Measurements from ENCODE around the gene STK11IP. TPM values are rescaled to one million over a fixed set of nuclear protein-coding genes. Genes with fewer than 3 reads are reported as not detected.

STK11IP gene, protein sequence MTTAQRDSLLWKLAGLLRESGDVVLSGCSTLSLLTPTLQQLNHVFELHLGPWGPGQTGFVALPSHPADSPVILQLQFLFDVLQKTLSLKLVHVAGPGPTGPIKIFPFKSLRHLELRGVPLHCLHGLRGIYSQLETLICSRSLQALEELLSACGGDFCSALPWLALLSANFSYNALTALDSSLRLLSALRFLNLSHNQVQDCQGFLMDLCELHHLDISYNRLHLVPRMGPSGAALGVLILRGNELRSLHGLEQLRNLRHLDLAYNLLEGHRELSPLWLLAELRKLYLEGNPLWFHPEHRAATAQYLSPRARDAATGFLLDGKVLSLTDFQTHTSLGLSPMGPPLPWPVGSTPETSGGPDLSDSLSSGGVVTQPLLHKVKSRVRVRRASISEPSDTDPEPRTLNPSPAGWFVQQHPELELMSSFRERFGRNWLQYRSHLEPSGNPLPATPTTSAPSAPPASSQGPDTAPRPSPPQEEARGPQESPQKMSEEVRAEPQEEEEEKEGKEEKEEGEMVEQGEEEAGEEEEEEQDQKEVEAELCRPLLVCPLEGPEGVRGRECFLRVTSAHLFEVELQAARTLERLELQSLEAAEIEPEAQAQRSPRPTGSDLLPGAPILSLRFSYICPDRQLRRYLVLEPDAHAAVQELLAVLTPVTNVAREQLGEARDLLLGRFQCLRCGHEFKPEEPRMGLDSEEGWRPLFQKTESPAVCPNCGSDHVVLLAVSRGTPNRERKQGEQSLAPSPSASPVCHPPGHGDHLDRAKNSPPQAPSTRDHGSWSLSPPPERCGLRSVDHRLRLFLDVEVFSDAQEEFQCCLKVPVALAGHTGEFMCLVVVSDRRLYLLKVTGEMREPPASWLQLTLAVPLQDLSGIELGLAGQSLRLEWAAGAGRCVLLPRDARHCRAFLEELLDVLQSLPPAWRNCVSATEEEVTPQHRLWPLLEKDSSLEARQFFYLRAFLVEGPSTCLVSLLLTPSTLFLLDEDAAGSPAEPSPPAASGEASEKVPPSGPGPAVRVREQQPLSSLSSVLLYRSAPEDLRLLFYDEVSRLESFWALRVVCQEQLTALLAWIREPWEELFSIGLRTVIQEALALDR
- 10 to 100 TPM; 18.6 to 22.4 TPM for total RNA-seq
- long read RNA-seq, donor 1, partial matches to known transcripts, result 5 of 10 reads
- long read RNA-seq, donor 1, other reads (novel, unspliced or antisense), result 4 of 10 reads
- long read RNA-seq, donor 2, partial matches to known transcripts, result 8 of 16 reads
- long read RNA-seq, donor 2, other reads (novel, unspliced or antisense), result 6 of 16 reads

DNA sequence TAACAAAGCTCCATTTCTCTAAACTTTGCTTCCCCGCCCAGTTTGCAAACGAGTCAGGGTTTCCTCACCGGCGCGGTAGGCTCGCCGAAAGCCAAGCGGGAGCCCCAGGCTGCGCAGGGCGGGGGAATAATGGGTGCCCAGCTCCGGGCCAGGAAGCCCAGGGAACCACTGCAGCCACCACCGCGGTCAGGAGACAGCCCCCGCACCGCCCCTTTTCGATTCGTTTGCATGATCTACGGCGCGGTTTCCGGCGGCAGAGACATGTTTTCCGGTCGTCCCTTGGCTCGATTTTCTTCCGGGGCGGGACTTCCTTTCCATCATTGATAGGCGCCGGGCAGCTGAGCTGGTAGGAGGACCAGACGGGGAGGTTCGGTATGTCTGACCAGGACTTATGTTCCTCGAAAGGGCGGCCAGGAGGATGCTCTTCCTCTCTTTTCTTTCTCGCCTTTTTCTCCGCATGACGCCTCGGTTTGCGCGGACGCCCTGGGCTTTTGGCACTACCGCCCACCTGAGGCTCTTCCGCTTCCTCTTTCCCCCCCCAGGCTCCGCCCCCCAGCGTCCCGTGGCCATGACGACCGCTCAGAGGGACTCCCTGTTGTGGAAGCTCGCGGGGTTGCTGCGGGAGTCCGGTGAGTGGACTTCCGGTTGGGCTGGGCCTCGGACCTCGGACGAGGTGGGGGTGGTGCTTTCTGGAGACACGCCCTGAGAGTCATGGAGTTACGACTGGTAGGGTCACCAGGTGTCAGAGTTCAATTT is at the start of gene STK11IP:
TSS of gene STK11IP (plus strand) at position 306 of the 756 bp plus-strand sequence. CDS start at position 569, 263 bp downstream.
- DNase-seq (ENCODE audit: low spot score), result peak; percentile 99
- intact Hi-C loops (cut with DNase I), result no loop called here

DNA sequence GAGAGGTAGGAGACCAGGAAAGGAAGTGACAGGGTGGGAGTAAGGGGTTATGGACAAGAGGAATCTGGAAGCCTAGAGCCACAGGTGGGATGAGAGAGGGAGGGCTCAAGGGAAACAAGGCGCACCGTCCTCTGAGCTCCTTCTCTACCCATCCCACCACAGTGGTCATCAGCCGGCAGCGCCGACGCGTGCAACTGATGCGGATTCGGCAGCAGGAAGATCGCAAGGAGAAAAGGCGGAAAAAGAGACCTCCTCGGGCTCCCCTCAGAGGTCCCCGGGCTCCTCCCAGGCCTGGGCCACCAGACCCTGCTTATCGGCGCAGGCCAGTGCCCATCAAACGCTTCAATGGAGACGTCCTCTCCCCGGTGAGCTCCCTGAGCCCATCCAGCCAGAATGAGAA is 48.7 kb upstream of the STK11IP start:
- intact Hi-C loops (cut with DNase I), result loop anchor here in 1 of 2 donors (10.0 kb wide), 1 partner anchor 96 kb away; no protein-coding TSS in a partner anchor
- DNase-seq (ENCODE audit: low spot score), result no peak

DNA sequence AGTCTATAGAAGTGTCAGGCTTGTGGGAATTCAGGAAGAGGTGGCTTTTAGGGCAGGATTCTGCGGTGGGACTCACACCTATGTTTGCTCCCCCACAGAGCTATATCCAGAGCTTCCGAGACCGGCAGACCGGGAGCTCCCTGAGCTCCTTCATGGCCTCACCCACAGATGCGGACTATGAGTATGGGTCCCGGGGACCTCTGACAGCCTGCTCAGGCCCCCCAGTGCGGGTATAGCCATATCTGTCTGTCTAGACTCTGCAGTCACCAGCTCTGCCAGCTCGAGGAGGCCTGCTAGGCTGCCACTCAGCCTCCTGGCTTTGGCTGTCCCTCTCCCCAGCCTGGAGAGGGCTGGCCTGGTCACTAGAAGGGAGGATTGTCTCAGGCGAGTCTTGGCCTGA is 48.0 kb upstream of the STK11IP start:
- intact Hi-C loops (cut with DNase I), result loop anchor here in 1 of 2 donors (10.0 kb wide), 1 partner anchor 95 kb away; no protein-coding TSS in a partner anchor
- DNase-seq (ENCODE audit: low spot score), result no peak

DNA sequence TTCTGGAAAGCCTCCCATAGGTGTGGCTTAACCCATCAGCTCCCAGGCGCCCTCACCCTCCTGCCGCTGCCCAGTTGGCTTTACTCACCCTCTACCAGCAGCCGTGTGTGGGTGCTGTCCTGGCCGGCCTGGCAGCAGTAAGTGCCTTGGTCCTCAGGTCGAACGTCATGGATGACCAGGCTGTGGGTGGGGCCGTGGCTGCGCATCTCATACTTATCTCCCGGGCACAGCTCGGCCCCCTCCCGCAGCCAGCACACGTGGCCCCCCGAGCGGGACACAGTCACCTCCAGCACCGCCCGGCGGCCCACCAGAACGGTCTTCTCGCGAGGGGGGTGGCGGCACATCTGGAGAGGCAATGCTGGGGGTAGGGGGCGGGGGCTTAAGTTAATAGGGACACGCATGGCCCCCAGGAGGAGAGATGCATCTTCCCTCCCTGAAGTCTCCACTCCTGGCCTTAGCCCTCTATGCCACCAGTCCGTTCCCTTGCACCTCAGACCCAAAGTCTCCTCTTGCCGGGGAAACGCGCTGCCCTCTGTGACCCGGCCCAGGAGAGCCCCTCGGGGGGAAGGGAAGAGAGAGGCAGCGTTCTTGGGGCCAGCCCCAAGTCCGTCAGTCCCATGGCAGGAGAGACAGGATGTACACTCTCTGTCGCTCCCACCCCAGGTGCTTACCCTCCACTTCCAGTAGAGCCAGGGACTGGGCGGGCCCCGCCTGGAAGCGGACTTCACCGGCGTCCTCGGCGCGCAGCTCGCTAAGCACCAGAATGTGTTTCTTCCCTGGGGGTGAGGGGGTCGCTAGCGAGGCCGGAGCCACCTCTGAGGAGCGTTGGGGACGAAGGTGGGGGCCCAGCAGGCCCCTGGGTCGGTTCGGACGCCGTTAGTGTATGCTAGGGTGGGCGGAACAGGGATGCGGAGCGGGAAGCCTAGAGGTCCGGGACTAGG is 45.9 kb upstream of the STK11IP start:
- DNase-seq (ENCODE audit: low spot score), result peak; percentile 83

DNA sequence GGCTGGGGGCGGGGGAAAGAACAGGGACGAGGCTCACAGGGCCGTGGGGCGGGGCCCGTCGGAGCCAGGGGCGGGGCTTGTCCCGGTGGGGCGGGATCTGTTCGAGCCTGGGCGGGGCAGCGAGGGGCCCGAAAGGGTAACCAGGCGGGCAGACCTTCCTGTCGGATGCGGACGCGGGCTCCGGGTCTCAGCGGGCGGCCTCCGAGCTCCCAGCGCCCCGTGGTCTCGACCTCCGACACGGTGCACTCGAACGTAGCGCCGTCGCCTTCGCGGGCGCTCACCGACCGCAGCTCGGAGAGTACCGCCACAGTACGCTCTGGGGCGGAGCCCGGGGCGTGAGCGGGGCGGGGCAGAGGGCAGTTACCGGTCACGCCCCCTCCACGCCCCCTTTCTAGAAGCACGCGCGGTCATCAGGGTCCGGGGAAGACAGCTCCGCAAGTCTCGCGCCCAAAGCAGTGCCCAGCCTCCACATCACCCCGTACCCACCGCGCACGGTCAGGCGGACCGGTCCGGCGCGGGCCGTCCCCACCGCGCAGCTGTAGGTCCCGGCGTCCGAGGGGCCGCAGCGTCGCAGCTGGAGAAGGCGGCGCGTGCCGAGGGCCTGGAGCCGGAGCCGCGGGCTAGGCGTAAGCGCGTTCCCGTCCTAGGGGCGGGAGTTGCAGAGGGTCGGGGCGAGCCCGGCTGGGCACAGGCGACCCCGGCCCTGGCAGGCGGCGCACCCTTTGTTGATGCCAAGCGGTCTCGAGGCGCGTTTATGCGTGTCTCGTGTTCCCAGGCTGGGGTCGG is 45.1 kb upstream of the STK11IP start:
- intact Hi-C loops (cut with DNase I), result no loop called here
- DNase-seq (ENCODE audit: low spot score), result peak; percentile 95

More for the DNA sequence above, 45.9 kb upstream of the STK11IP start:
- intact Hi-C loops (cut with DNase I), result no loop called here

DNA sequence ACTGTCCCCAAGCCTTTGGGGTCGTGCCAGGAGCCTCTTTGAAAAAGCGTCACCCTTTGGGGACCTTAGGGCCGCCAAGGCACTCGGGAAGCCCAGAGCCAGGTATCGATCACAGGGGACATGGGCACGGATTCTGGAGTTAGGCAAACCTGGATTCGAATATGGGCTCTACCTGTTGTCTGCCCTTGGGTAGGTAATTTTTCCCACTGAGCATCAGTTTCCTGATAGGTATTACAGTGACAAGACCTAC is 44.6 kb upstream of the STK11IP start:
- intact Hi-C loops (cut with DNase I), result no loop called here
- DNase-seq (ENCODE audit: low spot score), result no peak

DNA sequence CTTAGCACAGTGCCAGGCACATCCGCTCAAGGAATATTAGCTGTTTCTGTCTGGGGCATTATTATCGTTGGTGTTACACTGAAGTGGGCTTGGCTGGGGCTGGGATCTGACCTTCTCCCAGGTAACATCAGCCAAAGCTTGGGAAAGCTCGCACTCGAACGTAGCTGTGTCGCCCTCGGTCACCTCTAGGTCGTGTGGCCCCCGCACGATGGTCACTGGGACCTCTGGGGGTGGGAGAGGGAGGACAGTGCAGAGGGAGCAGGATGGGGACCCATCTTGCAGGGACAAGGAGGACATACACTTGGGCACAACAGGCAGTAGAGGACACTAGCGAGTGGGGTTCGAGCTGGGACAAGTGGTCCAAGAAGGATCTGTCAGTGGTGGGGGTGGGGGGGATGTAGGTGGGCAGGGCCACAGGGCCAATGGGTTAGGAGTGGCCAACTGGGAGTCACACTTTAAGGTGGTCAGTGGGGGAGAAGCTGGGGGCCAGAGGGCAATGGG is 44.1 kb upstream of the STK11IP start:
- intact Hi-C loops (cut with DNase I), result no loop called here
- no peak for DNase-seq (ENCODE audit: low spot score)

DNA sequence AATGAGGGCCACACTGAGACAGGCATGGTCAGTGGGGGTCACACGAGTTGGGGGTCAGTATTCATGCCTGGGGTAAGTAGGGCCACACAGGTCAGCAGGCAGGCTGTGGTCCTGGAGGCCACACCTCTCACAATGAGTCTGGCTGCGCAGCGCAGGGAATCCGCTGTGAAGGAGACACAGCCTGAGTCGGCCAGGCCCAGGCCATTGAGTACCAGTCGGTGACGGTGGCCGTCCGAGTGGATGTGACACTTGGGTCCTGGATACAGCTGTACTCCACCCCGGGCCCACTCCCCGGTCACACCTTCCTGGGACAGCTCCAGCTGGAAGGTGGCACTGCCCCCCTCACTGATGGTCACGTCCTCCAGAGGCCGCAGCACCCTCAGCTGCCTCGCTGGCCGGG is 43.3 kb upstream of the STK11IP start:
- DNase-seq (ENCODE audit: low spot score), result peak; percentile 79
- intact Hi-C loops (cut with DNase I), result no loop called here

DNA sequence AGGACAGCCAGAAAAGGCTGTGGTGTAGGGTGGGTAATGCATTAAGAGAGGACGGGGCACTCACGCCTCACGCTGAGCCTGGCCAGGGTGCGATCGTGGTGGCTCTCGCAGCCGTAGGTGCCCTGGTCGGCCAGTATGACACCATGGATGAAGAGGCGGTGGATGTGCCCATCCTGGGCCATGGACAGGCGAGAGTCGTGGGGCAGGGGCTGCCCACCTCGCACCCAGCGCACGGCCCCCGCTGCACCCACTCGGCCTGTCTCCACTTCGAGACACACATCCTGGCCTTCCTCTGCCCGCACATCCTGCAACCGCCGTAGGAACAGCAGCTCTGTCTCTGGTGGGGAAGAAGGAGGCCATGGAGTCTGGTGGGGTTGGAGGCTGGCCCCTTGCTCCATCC is 41.7 kb upstream of the STK11IP start:
- intact Hi-C loops (cut with DNase I), result no loop called here
- no peak for DNase-seq (ENCODE audit: low spot score)

DNA sequence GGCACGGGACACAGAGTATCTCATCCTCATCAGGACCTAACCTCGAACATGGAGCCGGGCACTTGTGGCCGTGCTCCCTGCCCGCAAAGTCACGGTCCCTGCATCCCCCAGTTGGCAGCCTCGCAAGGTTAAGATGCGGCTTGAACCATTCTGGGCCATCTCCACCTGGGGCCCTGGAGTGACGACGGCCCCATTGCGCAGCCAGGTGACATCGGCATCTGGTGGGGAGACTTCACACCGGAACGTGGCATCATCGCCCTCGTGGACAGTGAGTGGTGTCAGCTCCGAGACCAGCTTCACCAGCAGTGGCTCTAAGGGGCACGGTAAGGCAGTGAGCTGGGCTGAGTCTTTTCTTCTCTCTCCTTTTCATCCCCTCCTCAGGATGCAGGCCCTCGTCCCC is 41.2 kb upstream of the STK11IP start:
- no peak for DNase-seq (ENCODE audit: low spot score)
- intact Hi-C loops (cut with DNase I), result no loop called here

DNA sequence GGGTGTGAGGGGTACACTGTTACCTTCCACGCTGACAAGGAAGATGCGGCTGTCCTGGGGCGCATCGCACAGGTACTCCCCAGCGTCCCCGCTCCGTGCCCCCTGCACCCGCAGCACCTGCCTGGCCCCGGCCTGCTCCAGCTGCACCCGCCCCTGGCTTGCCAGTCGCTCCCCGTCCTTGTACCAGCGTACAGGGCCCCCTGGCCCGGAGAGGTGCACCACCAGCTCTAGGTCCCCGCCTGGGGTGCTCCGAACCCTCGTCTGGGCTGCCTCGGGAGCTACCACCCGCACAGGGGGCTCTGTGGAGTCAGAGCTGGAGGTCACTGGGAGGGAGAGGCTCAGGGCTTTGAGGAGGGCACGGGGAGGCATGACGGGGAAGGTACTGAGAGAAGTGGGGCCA is 40.3 kb upstream of the STK11IP start:
- no peak for DNase-seq (ENCODE audit: low spot score)
- intact Hi-C loops (cut with DNase I), result no loop called here

DNA sequence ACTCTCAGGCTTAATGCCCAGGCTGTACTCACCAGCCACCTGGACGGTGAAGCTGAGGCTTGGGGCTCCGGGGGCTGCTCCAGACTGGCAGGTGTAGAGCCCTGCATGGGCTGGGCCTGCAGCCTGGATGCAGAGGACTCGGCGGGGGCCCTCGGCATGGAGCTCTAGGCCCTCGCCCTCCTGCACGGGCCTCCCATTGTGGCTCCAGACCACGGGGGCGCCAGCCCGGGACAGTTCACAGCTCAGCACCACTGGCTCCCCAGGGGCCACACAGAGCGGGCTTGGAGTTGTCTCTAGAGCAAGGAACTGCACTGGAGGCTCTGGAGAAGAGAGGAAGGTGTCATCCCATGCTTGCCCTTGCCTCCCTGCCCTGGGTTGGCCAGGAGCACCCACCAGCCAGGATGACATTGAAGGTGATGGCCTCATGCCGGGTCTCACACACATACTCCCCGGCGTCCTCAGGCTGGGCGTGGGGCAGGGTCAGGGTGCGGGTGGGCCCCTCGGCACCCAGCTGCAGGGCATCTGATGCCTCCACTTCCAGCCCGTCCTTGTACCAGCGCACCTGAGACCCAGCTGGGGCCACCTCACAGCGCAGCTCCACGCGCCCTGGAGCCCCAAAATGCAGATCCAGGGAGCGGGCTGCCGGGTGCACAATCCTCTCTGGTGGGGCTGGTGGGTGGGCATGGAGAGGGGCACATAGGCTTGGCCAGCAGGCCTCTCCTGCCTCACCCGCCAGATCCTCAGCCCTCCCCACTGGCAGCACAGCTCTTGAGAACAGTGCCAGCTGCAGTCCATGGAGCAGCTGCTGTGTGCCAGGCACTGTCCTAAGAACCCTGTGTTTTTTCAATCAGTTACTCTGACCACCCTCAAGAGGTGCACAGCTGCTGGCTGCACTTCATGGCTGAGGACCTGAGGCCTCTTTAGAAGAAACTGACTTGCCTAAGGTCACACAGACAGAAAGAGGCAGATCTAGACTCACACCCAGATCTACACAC is 39.6 kb upstream of the STK11IP start:
- no peak for DNase-seq (ENCODE audit: low spot score)
- intact Hi-C loops (cut with DNase I), result no loop called here

DNA sequence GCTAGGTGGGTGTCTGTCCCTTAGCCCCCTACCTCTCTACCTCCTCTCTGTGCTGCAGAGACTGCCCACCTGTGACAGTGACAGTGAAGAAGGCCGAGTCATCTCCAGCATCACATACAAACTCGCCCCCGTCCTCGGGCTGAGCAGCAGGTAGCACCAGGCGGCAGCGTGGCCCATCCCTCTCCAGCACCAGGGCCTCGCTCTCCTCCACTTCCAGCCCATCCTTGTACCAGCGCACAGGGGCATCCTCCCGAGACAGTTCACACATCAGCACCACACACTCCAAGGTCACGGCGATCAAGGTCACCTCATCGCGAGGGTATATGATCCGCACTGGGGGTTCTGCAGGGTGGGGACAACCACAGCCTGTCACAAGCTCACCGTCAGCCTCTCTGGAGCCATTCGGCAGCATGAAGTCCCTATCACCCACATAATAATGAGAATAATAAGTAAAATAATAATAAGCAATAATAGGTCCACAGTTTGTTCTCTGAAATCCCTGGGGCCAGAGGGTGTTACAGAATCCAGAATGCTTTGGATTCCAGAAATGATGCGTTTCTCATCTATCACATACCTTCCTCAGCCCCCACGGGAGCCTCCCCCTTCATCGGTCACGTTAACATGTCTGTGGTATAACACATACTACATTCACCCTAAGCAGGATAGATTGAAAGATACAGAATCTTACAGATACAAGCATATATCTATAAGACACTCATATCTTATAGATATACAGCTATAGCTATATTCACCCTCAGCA is 38.3 kb upstream of the STK11IP start:
- intact Hi-C loops (cut with DNase I), result no loop called here
- no peak for DNase-seq (ENCODE audit: low spot score)

DNA sequence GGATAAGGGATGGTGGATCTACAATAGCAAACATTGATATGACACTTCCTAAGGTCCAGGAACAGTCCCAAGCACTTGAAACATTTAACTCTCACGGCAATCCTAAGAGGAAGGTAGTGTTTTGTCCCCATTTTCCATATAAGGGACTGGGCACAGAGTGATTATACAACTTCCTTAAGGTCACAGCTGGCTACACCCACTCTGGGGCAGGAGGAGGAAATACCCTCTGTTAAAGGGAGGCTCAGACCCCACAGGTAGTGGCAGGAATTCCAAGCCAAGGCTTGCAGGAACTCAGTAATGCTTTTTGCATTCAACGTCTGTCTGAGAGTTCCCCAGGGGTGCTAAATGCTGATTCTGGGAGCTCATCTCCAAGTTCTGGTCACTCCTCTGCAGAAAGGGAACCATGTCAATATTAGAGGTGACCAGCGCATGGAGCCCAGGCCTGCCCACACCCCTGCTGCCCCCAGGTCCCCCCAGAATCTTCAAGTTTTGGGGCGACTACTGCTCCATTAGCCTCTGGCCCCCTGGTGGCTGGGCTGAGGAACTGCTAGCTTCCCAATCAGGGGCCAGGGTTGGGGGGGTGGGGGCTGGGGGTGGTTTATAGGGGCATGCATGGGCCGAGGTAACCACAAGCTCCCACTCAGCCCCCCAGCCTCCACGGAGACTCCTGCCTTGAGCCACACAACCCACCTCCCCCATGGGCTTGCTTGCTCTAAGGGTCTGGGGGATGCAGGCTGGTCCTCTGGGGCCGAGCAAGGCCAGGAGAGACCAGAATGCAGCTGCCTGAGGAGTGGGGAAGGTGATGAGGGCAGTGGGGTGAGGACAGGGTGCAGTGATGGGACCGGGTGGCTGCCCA is 37.4 kb upstream of the STK11IP start:
- DNase-seq (ENCODE audit: low spot score), result no peak
- intact Hi-C loops (cut with DNase I), result no loop called here

DNA sequence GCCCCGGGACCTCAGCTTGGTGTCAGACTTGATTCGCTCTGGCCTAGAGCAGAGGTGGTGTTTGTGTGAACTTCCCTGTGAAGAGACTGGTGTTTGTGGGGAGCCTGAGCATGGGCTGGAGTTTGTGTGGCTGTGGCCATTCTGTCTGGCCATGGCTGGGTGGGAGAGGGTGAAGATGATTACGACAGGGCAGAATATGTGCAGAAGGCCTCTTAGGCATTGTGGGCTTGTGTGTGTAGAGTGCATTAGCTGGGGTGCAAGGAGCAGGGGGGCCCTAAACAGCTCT is 36.8 kb upstream of the STK11IP start:
- no peak for DNase-seq (ENCODE audit: low spot score)
- intact Hi-C loops (cut with DNase I), result no loop called here
